H1 (cell line): Measurements from ENCODE around the gene NAA20.

ENCODE experiments used
- POLR2A ChIP-seq, 2 experiments: IDR thresholded peaks; 1 replicate in 1 of 2; 2 replicates in 1 of 2; pipeline ENCODE4 v1.6.1; 2011; ENCODE audit warnings: low read depth in 2 of 2, low read length in 2 of 2, mild to moderate bottlenecking in 2 of 2; ENCODE audit errors: control extremely low read depth in 1 of 2
- SIX5 ChIP-seq: IDR thresholded peaks from 2 replicates; pipeline ENCODE4 v1.6.1; 2011; ENCODE audit warnings: mild to moderate bottlenecking, low read depth, low read length
- TF ChIP-seq, protein P1 (sequence below), 3 experiments: IDR thresholded peaks; 1 replicate in 2 of 3; 2 replicates in 1 of 3; pipeline versions ENCODE4 v1.5.1 to v1.6.1; 2011; ENCODE audit warnings: low read length in 3 of 3, mild to moderate bottlenecking in 3 of 3, inconsistent platforms in 2 of 3, low read depth in 1 of 3, moderate library complexity in 1 of 3; ENCODE audit not compliant: insufficient read depth in 1 of 3; ENCODE audit errors: control extremely low read depth in 1 of 3

DNA sequence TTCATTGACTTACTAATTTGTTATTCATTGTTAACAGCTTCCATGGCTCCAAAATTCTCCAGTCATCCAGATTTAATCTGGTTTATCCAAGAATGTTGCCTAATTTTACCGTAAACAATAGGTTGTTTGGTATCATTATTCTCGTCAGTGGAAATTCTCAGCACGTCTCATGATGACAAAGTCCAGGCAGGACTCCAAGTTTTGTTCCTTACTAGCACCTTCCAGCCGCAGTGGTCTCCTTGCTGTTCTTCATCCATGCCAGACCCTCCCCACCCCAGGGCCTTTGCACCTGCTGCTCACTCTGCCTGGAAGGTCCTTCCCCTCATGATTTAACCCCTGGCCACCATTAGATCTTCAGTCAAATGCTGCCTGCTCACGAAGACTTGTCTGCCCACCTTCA lies 48.1 kb upstream of the NAA20 start:
- TF ChIP-seq SIX5 (no peak), POLR2A (IDR thresholded peaks at IDR 0.05; ENCODE audit: control extremely low read depth in 1 of 2, low read depth in 2 of 2, low read length in 2 of 2) (no peak)
- TF ChIP-seq, protein P1, sequence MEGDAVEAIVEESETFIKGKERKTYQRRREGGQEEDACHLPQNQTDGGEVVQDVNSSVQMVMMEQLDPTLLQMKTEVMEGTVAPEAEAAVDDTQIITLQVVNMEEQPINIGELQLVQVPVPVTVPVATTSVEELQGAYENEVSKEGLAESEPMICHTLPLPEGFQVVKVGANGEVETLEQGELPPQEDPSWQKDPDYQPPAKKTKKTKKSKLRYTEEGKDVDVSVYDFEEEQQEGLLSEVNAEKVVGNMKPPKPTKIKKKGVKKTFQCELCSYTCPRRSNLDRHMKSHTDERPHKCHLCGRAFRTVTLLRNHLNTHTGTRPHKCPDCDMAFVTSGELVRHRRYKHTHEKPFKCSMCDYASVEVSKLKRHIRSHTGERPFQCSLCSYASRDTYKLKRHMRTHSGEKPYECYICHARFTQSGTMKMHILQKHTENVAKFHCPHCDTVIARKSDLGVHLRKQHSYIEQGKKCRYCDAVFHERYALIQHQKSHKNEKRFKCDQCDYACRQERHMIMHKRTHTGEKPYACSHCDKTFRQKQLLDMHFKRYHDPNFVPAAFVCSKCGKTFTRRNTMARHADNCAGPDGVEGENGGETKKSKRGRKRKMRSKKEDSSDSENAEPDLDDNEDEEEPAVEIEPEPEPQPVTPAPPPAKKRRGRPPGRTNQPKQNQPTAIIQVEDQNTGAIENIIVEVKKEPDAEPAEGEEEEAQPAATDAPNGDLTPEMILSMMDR (IDR thresholded peaks at IDR 0.05; ENCODE audit: control extremely low read depth in 1 of 3, insufficient read depth in 1 of 3, low read depth in 1 of 3, low read length in 3 of 3): no peak
